ENCODE measurements around the gene MCUB. TPM values are rescaled to one million over a fixed set of nuclear protein-coding genes. Genes with fewer than 3 reads are reported as not detected.

MCUB gene
- 35.8 and 42.9 TPM in 2 replicates for total RNA-seq

GRCh38 chr4:109559983-109560686 is at the start of gene MCUB:
Gene MCUB (plus strand): TSS chr4:109560246. CDS start chr4:109560338, 92 bp downstream.

DNA sequence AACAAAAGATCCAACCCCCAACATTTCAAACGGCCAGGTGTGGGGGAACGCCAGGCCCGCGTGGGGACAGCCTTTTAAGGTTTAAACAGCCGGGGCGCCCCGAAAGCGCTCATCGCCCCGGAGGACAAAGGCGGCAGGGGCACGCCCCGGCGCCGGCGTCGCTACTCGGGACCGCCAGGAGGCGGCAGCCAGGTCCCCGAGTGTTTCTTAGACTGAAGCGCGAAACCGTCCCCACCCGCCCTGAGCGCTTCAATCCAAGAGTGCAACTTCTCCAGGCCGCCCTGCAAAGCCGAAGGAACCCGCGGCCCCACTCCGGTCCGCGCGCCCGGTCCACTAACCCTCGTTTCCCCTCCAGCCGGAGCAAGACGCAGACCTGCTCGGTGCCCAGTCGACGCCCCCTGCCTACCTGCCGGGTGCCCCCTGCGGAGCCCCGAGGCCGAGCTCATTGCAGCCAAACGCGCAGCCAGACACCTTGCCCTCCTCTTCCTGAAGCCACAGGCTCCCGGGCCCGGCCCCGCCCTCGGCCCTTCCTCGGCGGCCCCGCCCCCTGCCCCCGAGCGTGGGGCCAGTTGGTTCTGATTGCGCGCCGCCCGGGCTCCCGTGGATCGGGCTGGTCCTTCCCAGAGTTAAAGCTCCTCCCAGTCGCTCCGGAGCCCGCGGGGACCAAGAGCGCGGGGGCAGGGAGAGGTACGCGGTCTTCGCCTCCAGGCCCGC is 143.1 kb downstream of the MCUB start, which contains the start of gene CASP6:
Gene CASP6 (minus strand): TSS at position 496 of the 714 bp plus-strand sequence. CDS start 50 bp downstream, at position 446.

GRCh38 chr4:109729718-109730618 is 169.9 kb downstream of the MCUB start, which contains the start of gene PLA2G12A:
Gene PLA2G12A (minus strand): TSS chr4:109730070. CDS start chr4:109729809, 261 bp downstream.

Other genes starting within 250 kb of the MCUB start
- gene SEC24B, start 126.4 kb upstream of the MCUB start, total RNA-seq, result 8.9 and 29.6 TPM in 2 replicates
- gene CASP6, start 143.2 kb downstream of the MCUB start, total RNA-seq, result 42.3 and 60.8 TPM in 2 replicates
- gene PLA2G12A, start 169.8 kb downstream of the MCUB start, total RNA-seq, result 4.0 and 52.1 TPM in 2 replicates
- gene CFI, start 241.8 kb downstream of the MCUB start, total RNA-seq, result 44.4 and 66.7 TPM in 2 replicates

Measured in bladder microvascular endothelial cell (primary cell).